ENCODE results near the gene KCNT2.

DNA sequence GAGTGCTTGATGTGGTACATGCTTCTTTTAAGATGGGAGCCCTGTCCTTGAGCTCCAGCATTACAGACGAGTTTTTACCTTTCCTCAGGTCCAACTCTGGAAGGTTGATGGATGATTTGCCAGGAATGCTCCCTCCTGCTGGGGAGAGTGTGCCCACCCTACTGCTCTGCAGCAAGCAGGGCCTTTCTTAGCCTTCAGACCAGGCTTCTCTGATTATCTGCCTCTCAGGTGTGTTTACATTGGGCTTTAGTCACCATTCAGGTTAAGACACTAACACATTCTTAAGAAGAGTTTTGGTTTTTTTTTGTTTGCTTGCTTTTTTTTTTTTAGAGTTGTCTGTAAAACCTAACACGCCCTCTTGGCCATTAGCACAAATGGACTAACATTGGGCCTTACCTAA lies 301.8 kb downstream of the KCNT2 start:
- TF ChIP-seq CTCF (IDR thresholded peaks at IDR 0.05), result no peak
- no peak for TF ChIP-seq POLR2A (IDR thresholded peaks at IDR 0.05)

Measured in heart left ventricle (tissue), 13 donors.